Measurements from ENCODE around the gene RUNX1.

The RUNX1 gene

DNA sequence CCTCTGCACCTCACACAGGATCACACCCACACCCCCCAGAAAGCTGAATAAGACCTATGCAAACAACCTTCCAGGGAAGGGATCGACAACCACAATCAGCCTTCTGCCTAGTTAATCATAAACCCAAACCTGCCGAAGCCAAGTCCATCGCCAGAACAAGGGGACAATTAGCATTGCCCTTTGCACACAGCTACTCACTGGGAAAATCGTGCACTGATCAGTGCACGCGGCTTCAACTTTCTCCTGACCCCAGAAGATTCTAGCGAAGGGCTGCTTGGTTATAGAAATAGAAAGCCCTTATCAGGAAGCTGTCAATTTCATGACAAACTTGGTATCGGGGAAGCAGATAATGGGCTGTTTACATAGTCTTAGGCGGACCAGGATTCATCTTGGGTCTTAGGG, 29.5 kb downstream of the RUNX1 start:
- no peak overlapping the region for H3K27ac ChIP-seq
- TF ChIP-seq ZFX (IDR thresholded peaks at IDR 0.05) (no peak), CTCF (conservative IDR thresholded peaks at IDR 0.05) (no peak)

DNA sequence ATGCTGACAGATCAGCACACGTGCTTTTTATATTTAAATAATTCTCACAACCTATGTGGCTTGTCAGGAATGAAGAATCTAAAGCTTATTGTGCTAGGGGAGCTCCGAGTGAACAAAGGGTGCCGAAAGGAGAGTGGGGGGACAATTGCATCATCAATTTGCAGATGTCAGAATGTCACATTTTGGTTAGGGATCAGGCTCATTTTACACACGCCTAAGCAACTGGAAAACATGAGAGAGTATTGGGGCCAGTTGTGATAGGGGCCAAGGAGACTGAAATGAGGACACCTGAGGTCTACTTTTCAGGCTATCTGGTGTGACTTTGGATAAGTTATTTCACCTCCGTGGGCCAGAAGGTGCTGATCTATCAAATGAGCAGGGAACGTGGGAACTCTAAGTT, 31.8 kb downstream of the RUNX1 start:
- TF ChIP-seq ZFX (IDR thresholded peaks at IDR 0.05), result no peak
- TF ChIP-seq CTCF (conservative IDR thresholded peaks at IDR 0.05), result no peak

DNA sequence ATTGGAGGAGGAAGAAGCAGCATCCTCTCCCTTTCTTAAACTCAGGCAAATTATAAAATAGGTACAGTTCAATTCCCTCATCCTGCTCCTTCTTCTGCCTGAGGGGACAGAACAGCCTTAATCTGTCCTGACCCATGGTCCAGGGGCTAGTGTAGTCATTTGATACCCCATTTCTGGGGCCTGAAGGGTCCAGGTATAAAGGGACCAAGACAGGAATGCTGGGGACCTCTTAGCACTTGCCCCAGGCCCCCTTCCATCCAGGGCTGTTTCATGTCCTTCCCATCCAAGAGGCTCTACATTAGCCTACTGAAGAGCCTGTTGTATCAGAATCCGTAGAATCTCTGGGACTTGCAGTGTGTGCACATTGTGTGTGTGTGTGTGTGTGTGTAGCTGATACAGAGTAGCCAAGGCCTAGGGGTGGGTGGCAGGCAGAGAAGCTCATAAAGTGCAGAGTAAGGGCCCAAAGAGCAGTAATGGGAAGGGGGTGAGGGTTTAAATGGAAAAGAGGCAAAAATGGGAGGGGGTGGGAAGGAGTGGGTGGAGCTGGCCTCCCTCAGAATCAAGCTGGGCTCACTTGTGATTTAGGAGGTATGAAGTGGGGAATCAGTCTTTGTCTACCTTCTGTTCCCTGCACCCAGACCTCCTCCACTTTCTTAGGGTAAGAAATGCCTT, 32.4 kb downstream of the RUNX1 start:
- no peak overlapping the region for H3K27ac ChIP-seq
- TF ChIP-seq CTCF (conservative IDR thresholded peaks at IDR 0.05) (no peak), ZFX (IDR thresholded peaks at IDR 0.05) (no peak)

More for the DNA sequence above, 31.8 kb downstream of the RUNX1 start:
- no peak overlapping the region for H3K27ac ChIP-seq

DNA sequence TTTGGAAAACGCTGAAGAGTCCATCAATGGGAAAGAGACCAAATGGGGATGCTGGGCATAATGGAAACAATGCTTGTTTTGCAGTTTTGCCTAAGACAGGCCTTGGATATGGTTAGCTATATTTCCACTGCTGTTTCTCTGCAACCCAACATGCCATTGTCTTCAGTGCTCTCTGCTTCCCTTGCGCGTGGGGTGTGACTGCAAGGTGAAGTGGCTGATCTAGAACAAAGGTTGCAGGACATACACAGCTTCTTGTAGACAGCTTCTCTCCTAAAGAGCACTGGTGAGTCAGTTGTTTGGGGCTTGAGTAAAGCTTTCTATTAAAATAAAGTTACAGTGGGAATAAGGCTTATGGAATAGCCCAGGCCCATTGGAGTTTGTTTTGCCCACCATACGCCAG, 33.0 kb downstream of the RUNX1 start:
- TF ChIP-seq CTCF (conservative IDR thresholded peaks at IDR 0.05), result no peak
- TF ChIP-seq ZFX (IDR thresholded peaks at IDR 0.05), result no peak

GRCh38 chr21:35015435-35016024, 33.6 kb downstream of the RUNX1 start:
- TF ChIP-seq ZFX (IDR thresholded peaks at IDR 0.05) (no peak), CTCF (conservative IDR thresholded peaks at IDR 0.05) (no peak)
- no peak overlapping the region for H3K27ac ChIP-seq

More for the DNA sequence above, 33.0 kb downstream of the RUNX1 start:
- H3K27ac ChIP-seq, result no peak overlapping the region

DNA sequence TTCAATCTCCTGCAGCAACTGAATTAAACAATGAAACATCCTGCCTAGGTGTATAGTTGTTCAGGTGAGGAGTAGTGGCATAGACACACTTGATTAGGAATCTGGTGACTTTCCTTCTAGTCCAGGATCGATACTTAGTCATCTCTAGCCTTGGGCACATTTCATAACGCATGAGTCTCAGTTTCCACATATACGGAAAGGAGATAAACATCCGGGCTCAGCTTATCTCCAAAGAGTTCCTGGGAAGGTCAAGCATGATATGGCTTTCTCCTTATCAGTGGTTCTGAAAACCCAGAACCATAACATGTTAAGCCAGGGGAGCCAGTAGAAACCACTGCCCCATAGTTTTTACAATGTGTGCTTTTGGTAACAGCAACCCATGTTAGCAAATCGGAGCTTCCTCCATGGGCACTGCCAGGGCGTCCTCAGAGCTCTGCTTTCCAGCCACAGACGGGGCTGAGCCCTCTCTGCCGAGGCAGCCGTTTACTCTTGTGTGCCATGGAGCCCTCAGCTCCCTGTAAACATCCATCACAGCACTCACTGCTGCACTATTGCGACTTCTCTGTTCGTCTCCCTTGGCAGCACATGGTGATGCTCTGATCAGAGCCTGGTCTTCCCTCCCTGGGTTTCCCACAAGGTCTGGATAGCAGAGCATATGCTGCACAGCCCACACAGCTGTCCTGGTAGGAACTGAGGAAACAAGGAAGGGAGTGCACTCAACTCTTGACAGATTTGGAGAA, 34.6 kb downstream of the RUNX1 start:
- TF ChIP-seq CTCF (conservative IDR thresholded peaks at IDR 0.05), result no peak
- TF ChIP-seq ZFX (IDR thresholded peaks at IDR 0.05), result no peak
- no peak overlapping the region for H3K27ac ChIP-seq

- TF ChIP-seq ZFX (IDR thresholded peaks at IDR 0.05) (no peak), CTCF (conservative IDR thresholded peaks at IDR 0.05) (no peak)
- H3K27ac ChIP-seq, result no peak overlapping the region
These were observed 37.4 kb downstream of the RUNX1 start for GRCh38 chr21:35011681-35012080.

Data from C4-2B (cell line).